ENCODE data around the gene ATG4C.

The ATG4C gene

GRCh38 chr1:62905872-62906271 is 121.9 kb downstream of the ATG4C start:
- no peak for DNase-seq

DNA sequence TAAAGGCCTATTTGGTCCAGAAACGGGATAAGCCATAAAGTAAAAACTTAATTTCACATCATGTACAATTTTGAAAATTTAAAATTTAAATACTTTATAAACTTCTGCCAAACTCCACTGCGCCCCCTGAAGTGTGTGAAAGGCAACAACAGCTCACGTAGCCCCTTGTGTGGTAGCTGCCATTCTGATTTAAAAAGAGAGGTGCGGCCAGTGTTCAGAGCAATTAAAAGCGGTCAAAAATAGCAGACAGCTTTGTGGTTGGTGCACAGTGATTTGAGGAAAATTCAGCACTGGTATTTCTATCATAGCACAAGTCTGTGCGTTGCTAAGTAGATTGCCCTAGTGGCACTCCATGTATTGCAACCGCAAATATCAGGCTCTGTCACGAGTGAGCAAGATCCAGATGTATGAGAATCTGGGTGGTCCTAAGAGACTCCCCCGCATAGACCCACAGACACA is 122.5 kb downstream of the ATG4C start:
- no peak for DNase-seq

GRCh38 chr1:62908168-62908695 is 124.3 kb downstream of the ATG4C start:
- DNase-seq: no peak

DNA sequence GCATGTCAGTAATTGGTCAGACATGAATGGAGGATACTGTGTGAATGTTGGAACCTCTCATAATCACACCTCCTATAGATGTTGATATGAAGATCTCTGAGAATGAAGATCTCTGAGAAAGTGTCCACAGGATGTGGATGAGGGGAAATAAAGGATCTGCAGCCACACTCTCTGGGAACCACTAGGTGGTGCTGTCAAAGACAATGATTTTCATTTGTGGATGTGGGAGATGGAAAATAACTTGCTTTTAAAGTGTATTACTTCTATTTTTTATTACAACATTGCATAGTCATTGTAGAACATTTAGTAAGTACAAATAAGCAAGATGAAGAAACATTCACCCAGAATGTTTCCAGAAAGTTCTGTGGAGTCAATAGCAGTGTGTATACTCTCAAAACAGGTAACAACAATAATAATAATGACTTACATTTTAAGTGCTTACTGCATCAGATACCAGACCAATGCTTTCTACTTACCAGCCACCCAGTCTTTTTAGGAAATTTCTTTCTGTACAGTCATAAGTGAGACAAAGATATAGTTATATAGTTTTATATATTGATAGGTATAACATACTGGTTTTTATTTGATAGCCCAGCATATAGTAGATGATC is 128.2 kb downstream of the ATG4C start:
- no peak for DNase-seq
